BLaER1 (cell line): ENCODE data around the gene ITPK1.

ENCODE experiments used
- H3K27ac ChIP-seq: shearing (Covaris generic); formaldehyde crosslinking; 2 replicates; pipeline ENCODE4 v1.8.1; 2022
- H3K27me3 ChIP-seq: shearing (Covaris generic); formaldehyde crosslinking; 2 replicates; pipeline ENCODE4 v1.8.1; 2022
- H3K36me3 ChIP-seq: shearing (Covaris generic); formaldehyde crosslinking; 2 replicates; pipeline ENCODE4 v1.8.1; 2022
- H3K4me1 ChIP-seq: shearing (Covaris generic); formaldehyde crosslinking; 2 replicates; pipeline ENCODE4 v1.8.1; 2022
- H3K4me2 ChIP-seq: shearing (Covaris generic); formaldehyde crosslinking; 2 replicates; pipeline ENCODE4 v1.8.1; 2022
- H3K4me3 ChIP-seq: shearing (Covaris generic); formaldehyde crosslinking; 2 replicates; pipeline ENCODE4 v1.8.1; 2022
- H3K9ac ChIP-seq: shearing (Covaris generic); formaldehyde crosslinking; 2 replicates; pipeline ENCODE4 v1.8.1; 2022
- H3K9me3 ChIP-seq: shearing (Covaris generic); formaldehyde crosslinking; 2 replicates; pipeline ENCODE4 v1.8.1; 2022
- H4K20me1 ChIP-seq: shearing (Covaris generic); formaldehyde crosslinking; 2 replicates; pipeline ENCODE4 v1.8.1; 2022
- Cebpa-rat ChIP-seq: shearing (Covaris generic); IDR thresholded peaks from 2 replicates; pipeline ENCODE4 v1.8.1; 2022

The ITPK1 gene

DNA sequence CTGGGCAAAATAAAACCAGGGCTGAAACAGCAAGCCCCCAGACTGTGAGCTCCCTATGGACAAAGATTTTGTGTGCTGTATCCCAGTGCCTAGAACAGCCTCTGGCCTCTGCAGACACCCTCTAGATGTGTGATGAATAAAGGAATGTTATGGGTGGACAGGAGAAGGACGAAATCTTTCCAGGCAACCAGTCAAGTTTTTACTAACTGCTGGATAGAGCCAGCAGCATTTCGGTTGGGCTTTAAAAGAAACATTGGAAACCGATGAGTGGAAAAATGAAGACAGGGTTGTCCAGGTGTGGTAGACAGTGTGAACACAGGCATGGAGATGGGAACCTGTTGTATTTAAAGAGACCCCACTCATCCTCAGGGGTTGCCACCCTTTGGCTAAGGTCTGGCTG lies 188.8 kb downstream of the ITPK1 start:
- H4K20me1 ChIP-seq, result no peaks in the 10 kb centered on the region; the same call in 1 of the 2 replicates
- no peak overlapping the region for H3K4me2 ChIP-seq
- no peak overlapping the region for H3K9ac ChIP-seq
- H3K27ac ChIP-seq, result no peak overlapping the region
- no peak for TF ChIP-seq Cebpa-rat
- H3K4me1 ChIP-seq, result peaks cover 16% of the 10 kb centered on the region
- H3K9me3 ChIP-seq, result no peaks in the 10 kb centered on the region
- no peaks in the 10 kb centered on the region for H3K27me3 ChIP-seq
- H3K36me3 ChIP-seq, result no peaks in the 10 kb centered on the region
- H3K4me3 ChIP-seq, result no peak overlapping the region

- no peak for TF ChIP-seq Cebpa-rat
- Histone ChIP-seq H3K4me3 (no peak overlapping the region), H3K9me3 (no peaks in the 10 kb centered on the region), H3K4me2 (no peak overlapping the region), H3K27ac (no peak overlapping the region), H4K20me1 (no peaks in the 10 kb centered on the region; the same call in 1 of the 2 replicates), H3K9ac (no peak overlapping the region), H3K4me1 (peaks cover 16% of the 10 kb centered on the region), H3K36me3 (no peaks in the 10 kb centered on the region), H3K27me3 (no peaks in the 10 kb centered on the region)
These were observed 189.4 kb downstream of the ITPK1 start for GRCh38 chr14:92926180-92926845.

DNA sequence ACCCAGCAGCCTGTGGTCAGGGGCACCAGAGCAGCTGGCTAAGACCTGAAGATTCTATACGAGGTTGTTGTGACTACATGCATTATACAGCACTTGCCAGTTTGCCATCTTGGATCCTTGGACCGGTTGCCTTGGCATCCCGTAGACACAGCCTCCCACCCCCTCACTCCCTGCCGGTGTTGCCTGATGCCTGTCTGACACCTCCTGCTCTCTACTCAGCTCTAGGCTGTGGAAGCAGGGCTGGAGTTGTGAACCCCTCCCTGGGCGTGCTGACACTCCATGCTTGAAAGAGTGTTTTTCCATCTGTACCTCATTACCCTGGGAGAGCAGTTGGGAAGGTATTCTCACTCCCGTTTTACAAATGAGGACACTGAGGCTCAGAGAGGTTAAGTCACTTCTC lies 190.3 kb downstream of the ITPK1 start:
- Histone ChIP-seq H3K4me3 (no peak overlapping the region), H3K9me3 (no peaks in the 10 kb centered on the region), H3K27me3 (no peaks in the 10 kb centered on the region), H3K27ac (no peak overlapping the region), H3K36me3 (no peaks in the 10 kb centered on the region), H3K4me1 (peaks cover 16% of the 10 kb centered on the region), H3K4me2 (no peak overlapping the region), H3K9ac (no peak overlapping the region), H4K20me1 (no peaks in the 10 kb centered on the region; the same call in 1 of the 2 replicates)
- TF ChIP-seq Cebpa-rat, result no peak

DNA sequence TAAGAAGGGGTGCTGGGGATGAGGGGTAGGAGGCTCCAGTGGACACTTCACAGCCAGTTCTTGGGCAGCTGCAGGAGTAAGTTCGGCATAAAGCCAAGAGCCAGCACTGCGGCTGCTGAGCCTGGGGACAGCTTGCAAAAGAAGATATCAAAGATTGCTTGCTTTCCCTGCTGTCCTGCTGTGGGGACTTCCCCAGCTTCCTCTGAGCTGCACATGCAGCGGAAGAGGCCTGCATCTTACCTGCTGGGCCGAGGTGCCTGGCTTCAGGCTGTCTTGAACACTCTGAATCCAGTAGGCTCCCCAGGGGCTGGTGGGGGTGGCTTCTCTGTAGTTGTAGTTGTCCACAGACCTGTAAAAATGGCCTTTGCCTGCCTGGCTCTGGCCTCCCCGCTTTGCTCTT lies 191.5 kb downstream of the ITPK1 start:
- Histone ChIP-seq H3K27ac (no peak overlapping the region), H3K4me3 (no peak overlapping the region), H3K4me1 (peaks cover 16% of the 10 kb centered on the region)

GRCh38 chr14:92923744-92924103 lies 192.0 kb downstream of the ITPK1 start:
- Histone ChIP-seq H3K27ac (no peak overlapping the region), H3K4me3 (no peak overlapping the region), H3K36me3 (no peaks in the 10 kb centered on the region), H3K9ac (no peak overlapping the region), H3K27me3 (no peaks in the 10 kb centered on the region), H3K4me1 (peaks cover 16% of the 10 kb centered on the region), H3K9me3 (no peaks in the 10 kb centered on the region), H4K20me1 (no peaks in the 10 kb centered on the region; the same call in 1 of the 2 replicates), H3K4me2 (peak overlapping the region; percentile 79)
- TF ChIP-seq Cebpa-rat, result no peak

More for the DNA sequence above, 191.5 kb downstream of the ITPK1 start:
- Histone ChIP-seq H4K20me1 (no peaks in the 10 kb centered on the region; the same call in 1 of the 2 replicates), H3K9me3 (no peaks in the 10 kb centered on the region), H3K36me3 (no peaks in the 10 kb centered on the region), H3K9ac (no peak overlapping the region), H3K27me3 (no peaks in the 10 kb centered on the region), H3K4me2 (peak overlapping the region; percentile 79)
- TF ChIP-seq Cebpa-rat, result no peak

GRCh38 chr14:92922883-92923743 lies 192.6 kb downstream of the ITPK1 start, which contains the start of gene CHGA:
Gene CHGA, plus strand, starts transcription at chr14:92923150. Its CDS starts 210 bp downstream, at chr14:92923360.
- Histone ChIP-seq H3K9ac (no peak within 1 kb of the TSS), H4K20me1 (no peaks in the 10 kb centered on the region; the same call in 1 of the 2 replicates), H3K27me3 (no peaks in the 10 kb centered on the region), H3K4me1 (peaks cover 16% of the 10 kb centered on the region), H3K36me3 (no peaks in the 10 kb centered on the region), H3K4me2 (peak within 1 kb of the TSS; percentile 79), H3K9me3 (no peaks in the 10 kb centered on the region), H3K4me3 (no peak within 1 kb of the TSS), H3K27ac (no peak within 1 kb of the TSS)
- TF ChIP-seq Cebpa-rat, result no peak

DNA sequence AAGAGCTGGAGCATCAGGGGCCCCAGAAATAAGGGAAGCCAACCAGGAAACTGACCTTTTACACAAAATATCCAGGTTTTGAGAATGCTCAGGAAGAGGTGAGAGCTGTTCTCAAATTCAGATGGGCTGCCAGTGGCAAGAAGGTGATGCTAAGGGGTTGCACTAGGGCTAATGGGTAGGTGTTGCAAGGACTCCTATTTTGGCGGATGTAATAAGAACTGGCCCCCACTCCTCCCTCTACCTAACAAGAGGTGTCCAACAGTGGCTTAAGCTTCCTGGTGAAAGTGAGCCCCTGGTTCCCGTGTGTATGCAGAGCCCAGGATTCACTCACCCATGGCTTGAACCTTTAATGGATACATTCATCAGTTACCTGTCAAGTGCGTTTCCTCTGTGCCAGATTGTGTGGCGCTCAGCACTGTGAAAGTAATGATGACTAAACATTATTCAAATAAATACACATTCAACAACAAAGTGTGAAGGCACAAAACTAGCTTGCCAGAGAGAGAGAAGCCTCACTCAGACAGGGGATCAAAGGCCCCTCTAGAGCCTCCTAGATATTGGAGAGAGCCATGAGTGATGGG lies 193.5 kb downstream of the ITPK1 start:
- Histone ChIP-seq H3K9me3 (no peaks in the 10 kb centered on the region), H3K4me2 (no peak overlapping the region), H4K20me1 (no peaks in the 10 kb centered on the region; the same call in 1 of the 2 replicates), H3K36me3 (no peaks in the 10 kb centered on the region), H3K27me3 (no peaks in the 10 kb centered on the region), H3K9ac (no peak overlapping the region), H3K27ac (no peak overlapping the region), H3K4me3 (no peak overlapping the region), H3K4me1 (peaks cover 16% of the 10 kb centered on the region)
- TF ChIP-seq Cebpa-rat, result no peak

GRCh38 chr14:92920001-92920400 lies 195.7 kb downstream of the ITPK1 start:
- H4K20me1 ChIP-seq, result no peaks in the 10 kb centered on the region
- H3K9me3 ChIP-seq, result no peaks in the 10 kb centered on the region
- no peaks in the 10 kb centered on the region for H3K27me3 ChIP-seq
- H3K27ac ChIP-seq, result no peak overlapping the region
- TF ChIP-seq Cebpa-rat, result no peak
- no peaks in the 10 kb centered on the region for H3K36me3 ChIP-seq
- no peak overlapping the region for H3K4me3 ChIP-seq
- H3K4me2 ChIP-seq, result no peak overlapping the region
- no peak overlapping the region for H3K9ac ChIP-seq
- H3K4me1 ChIP-seq, result peaks cover 16% of the 10 kb centered on the region

DNA sequence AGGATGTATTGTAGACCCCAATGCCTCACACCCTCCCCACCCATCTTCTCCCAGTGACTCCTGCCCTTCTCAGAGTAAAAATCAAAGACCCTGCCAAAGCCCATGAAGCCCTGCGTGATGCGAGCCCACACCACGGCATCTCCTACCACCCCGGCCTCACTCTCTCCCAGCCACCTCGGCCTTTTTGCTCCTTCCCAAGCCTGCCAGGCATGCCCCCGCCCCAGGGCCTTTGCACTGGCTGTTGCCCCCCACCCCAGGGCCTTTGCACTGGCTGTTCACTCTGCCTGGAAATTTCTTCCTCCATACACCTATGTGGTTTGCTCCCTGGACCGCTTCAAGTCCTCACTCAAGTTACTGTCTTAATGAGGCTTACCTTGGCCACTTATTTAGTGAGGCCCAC lies 197.8 kb downstream of the ITPK1 start:
- Histone ChIP-seq H3K9me3 (peaks cover 3% of the 10 kb centered on the region), H3K4me1 (no peaks in the 10 kb centered on the region), H3K27me3 (no peaks in the 10 kb centered on the region), H3K4me3 (no peak overlapping the region), H3K9ac (no peak overlapping the region), H3K36me3 (no peaks in the 10 kb centered on the region), H3K4me2 (no peak overlapping the region), H4K20me1 (no peaks in the 10 kb centered on the region), H3K27ac (no peak overlapping the region)
- TF ChIP-seq Cebpa-rat, result no peak
